OCI-LY7 (cell line): Measurements from ENCODE around the gene COL4A2. TPM values are rescaled to one million over a fixed set of nuclear protein-coding genes. Genes with fewer than 3 reads are reported as not detected.

Experiments used
- BruUV-seq: library from RNA; stranded (reverse); fragments of 400-500 nt; replicated peaks from 2 replicates; lab custom pipeline; 2021; lab: Mats Ljungman, UMichigan
- CTCF ChIA-PET: fragments of 300-600 bp; sonication (Branson Sonifier 250); formaldehyde crosslinking; loops from one replicate; lab custom pipeline; 2022; ENCODE audit warnings: antibody characterized with exemption; ENCODE audit not compliant: unreplicated experiment; lab: Charles Lee
- POLR2A ChIA-PET: fragments of 300-600 bp; sonication (Branson Sonifier 250); formaldehyde crosslinking; loops from one replicate; lab custom pipeline; 2022; ENCODE audit warnings: antibody characterized with exemption; lab: Charles Lee
- DNase-seq: peaks from one replicate; pipeline ENCODE4 v3.0.0-alpha.2; 2015; ENCODE audit warnings: low spot score
- H2AFZ ChIP-seq: fragments of 200-600 bp; sonication (generic), shearing (Covaris generic); 2 replicates; pipeline ENCODE4 v1.6.1; 2014; ENCODE audit warnings: mild to moderate bottlenecking, antibody characterized with exemption, low read length, moderate library complexity
- H3K27ac ChIP-seq: fragments of 200-600 bp; sonication (generic); 2 replicates; pipeline ENCODE4 v1.5.1; 2014; ENCODE audit warnings: mixed run types, low read depth, mild to moderate bottlenecking, moderate library complexity, low read length, inconsistent platforms; ENCODE audit not compliant: poor library complexity, severe bottlenecking
- H3K36me3 ChIP-seq: fragments of 200-600 bp; sonication (generic); 2 replicates; pipeline ENCODE4 v1.6.1; 2014; ENCODE audit warnings: mild to moderate bottlenecking, antibody characterized with exemption, low read length, moderate library complexity, mixed read lengths; ENCODE audit not compliant: insufficient read depth
- H3K4me1 ChIP-seq: fragments of 200-600 bp; sonication (generic); 2 replicates; pipeline ENCODE4 v1.5.1; 2014; ENCODE audit warnings: mild to moderate bottlenecking, low read length; ENCODE audit not compliant: insufficient read depth, poor library complexity, severe bottlenecking
- H3K4me2 ChIP-seq: fragments of 200-600 bp; sonication (generic); 2 replicates; pipeline ENCODE4 v1.6.1; 2014; ENCODE audit warnings: mild to moderate bottlenecking, low read length
- H3K4me3 ChIP-seq: fragments of 200-600 bp; sonication (generic); 2 replicates; pipeline ENCODE4 v1.5.1; 2014; ENCODE audit warnings: mild to moderate bottlenecking, low read depth, low read length; ENCODE audit not compliant: poor library complexity, severe bottlenecking
- H3K79me2 ChIP-seq: fragments of 200-600 bp; sonication (generic); 2 replicates; pipeline ENCODE4 v1.6.1; 2016; ENCODE audit warnings: low read depth, mild to moderate bottlenecking, low read length, moderate library complexity, mixed read lengths; ENCODE audit not compliant: insufficient read depth
- H3K9me2 ChIP-seq: fragments of 200-600 bp; sonication (generic); 2 replicates; pipeline ENCODE4 v1.6.1; 2016; ENCODE audit warnings: mild to moderate bottlenecking, low read length, mixed read lengths; ENCODE audit not compliant: insufficient read depth
- H3K9me3 ChIP-seq: fragments of 200-600 bp; sonication (generic); 2 replicates; pipeline ENCODE4 v1.6.1; 2014; ENCODE audit warnings: mild to moderate bottlenecking, mixed run types, low read length, mixed read lengths
- H4K20me1 ChIP-seq: fragments of 200-600 bp; sonication (generic); 2 replicates; pipeline ENCODE4 v1.6.1; 2014; ENCODE audit warnings: mild to moderate bottlenecking, antibody characterized with exemption, low read length, moderate library complexity, mixed read lengths; ENCODE audit not compliant: insufficient read depth
- CTCF ChIP-seq: fragments of 200-600 bp; sonication (generic); conservative IDR thresholded peaks from 2 replicates; pipeline ENCODE4 v1.5.1; 2014; ENCODE audit warnings: mild to moderate bottlenecking, antibody characterized with exemption, low read length, moderate library complexity, mixed read lengths
- EZH2phosphoT487 ChIP-seq: fragments of 200-600 bp; sonication (generic); IDR thresholded peaks from 2 replicates; pipeline ENCODE4 v1.6.1; 2018; ENCODE audit warnings: low read depth, borderline replicate concordance, mild to moderate bottlenecking, mixed run types, antibody characterized with exemption, low read length, moderate library complexity, mixed read lengths
- intact Hi-C: fragments of 100-400 bp; cut with micrococcal nuclease; formaldehyde crosslinking; loops from one replicate; pipeline ENCODE4 v1.10.0; 2022; ENCODE audit not compliant: unreplicated experiment
- total RNA-seq, 2 experiments: library from RNA; depleted of rRNA in 1 of 2; stranded (reverse); fragments of >200 nt in 1 of 2; shearing (Covaris generic) in 1 of 2; gene quantifications; 2 replicates each; pipeline ENCODE4 v1.2.3, GENCODE V29; 2014 to 2022

The COL4A2 gene
- total RNA-seq, 2 experiments from 2014 or later, result 0.34 TPM; not detected in 1

GRCh38 chr13:110542169-110542796 is 235.2 kb downstream of the COL4A2 start:
- intact Hi-C loops, result no loop called here
- H3K9me2 ChIP-seq, result no peaks in the 10 kb centered on the region
- no peaks in the 10 kb centered on the region for H3K79me2 ChIP-seq
- H3K4me3 ChIP-seq, result no peak overlapping the region
- no peaks in the 10 kb centered on the region for H3K36me3 ChIP-seq
- ChIA-PET POLR2A (no interaction called here), CTCF (no interaction called here)
- H3K9me3 ChIP-seq, result no peaks in the 10 kb centered on the region
- no peak for TF ChIP-seq CTCF
- no peak for TF ChIP-seq EZH2phosphoT487
- no peaks in the 10 kb centered on the region for H3K4me1 ChIP-seq
- H2AFZ ChIP-seq, result no peak overlapping the region
- H3K27ac ChIP-seq, result no peak overlapping the region
- no peaks in the 10 kb centered on the region for H4K20me1 ChIP-seq
- BruUV-seq, result no TSS peak
- no peak for DNase-seq
- no peak overlapping the region for H3K4me2 ChIP-seq

GRCh38 chr13:110546378-110546777 is 239.3 kb downstream of the COL4A2 start:
- ChIA-PET CTCF (no interaction called here), POLR2A (no interaction called here)
- no peak for DNase-seq
- no peaks in the 10 kb centered on the region for H3K9me2 ChIP-seq
- no peak overlapping the region for H3K27ac ChIP-seq
- intact Hi-C loops, result no loop called here
- no peak overlapping the region for H3K4me3 ChIP-seq
- BruUV-seq, result no TSS peak
- no peaks in the 10 kb centered on the region for H3K9me3 ChIP-seq
- no peaks in the 10 kb centered on the region for H3K4me1 ChIP-seq
- no peak overlapping the region for H2AFZ ChIP-seq
- no peaks in the 10 kb centered on the region for H3K36me3 ChIP-seq
- no peak overlapping the region for H3K4me2 ChIP-seq
- no peaks in the 10 kb centered on the region for H3K79me2 ChIP-seq
- H4K20me1 ChIP-seq, result no peaks in the 10 kb centered on the region
- TF ChIP-seq CTCF, result no peak
- TF ChIP-seq EZH2phosphoT487, result no peak

- no TSS peak for BruUV-seq
- no peaks in the 10 kb centered on the region for H3K9me2 ChIP-seq
- DNase-seq, result no peak
- intact Hi-C loops, result no loop called here
- no peak overlapping the region for H3K4me3 ChIP-seq
- no peak overlapping the region for H3K4me2 ChIP-seq
- no peak overlapping the region for H2AFZ ChIP-seq
- no peaks in the 10 kb centered on the region for H4K20me1 ChIP-seq
- TF ChIP-seq EZH2phosphoT487 (no peak), CTCF (no peak)
- H3K36me3 ChIP-seq, result no peaks in the 10 kb centered on the region
- no peaks in the 10 kb centered on the region for H3K4me1 ChIP-seq
- H3K27ac ChIP-seq, result no peak overlapping the region
- CTCF ChIA-PET, result no interaction called here
- POLR2A ChIA-PET, result interaction anchor here (0.5 kb wide), 1 partner anchor 11 kb away, joined by 4 read pairs; no protein-coding TSS in a partner anchor
- no peaks in the 10 kb centered on the region for H3K9me3 ChIP-seq
- H3K79me2 ChIP-seq, result no peaks in the 10 kb centered on the region
Measured at GRCh38 chr13:110546926-110547325, 239.8 kb downstream of the COL4A2 start.
